ENCODE results near the gene ANXA2R. TPM values are rescaled to one million over a fixed set of nuclear protein-coding genes. Genes with fewer than 3 reads are reported as not detected.

Gene ANXA2R
- total and polyA plus RNA-seq, 9 donors, result 1.1 to 2.7 (median 1.6) TPM

DNA sequence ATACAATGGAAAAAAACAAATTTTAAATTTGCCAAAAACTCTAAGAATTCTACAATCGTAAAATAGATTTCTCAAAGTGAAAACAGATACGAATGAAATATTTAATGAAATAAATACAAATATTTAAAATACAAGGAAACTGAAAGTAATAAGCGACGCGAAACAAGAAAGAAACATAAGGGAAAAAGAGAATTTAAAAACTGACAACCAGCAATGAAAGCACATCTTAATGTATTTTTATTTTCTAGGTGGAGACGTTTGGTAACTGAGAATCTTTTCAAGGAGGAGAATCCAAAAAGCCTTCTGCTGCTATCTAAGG, 1.0 kb downstream of the ANXA2R start:
- Histone ChIP-seq H3K36me3 (no peaks in the 10 kb centered on the region), H3K27ac (no peak overlapping the region), H3K4me1 (ENCODE audit: insufficient read depth) (no peaks in the 10 kb centered on the region), H3K9me3 (no peaks in the 10 kb centered on the region), H3K27me3 (no peaks in the 10 kb centered on the region), H3K4me3 (peak overlapping the region; percentile 61)
- DNase-seq, result no peak
- TF ChIP-seq POLR2A (IDR thresholded peaks at IDR 0.05), result no peak
- TF ChIP-seq EP300 (IDR thresholded peaks at IDR 0.05), result no peak
- TF ChIP-seq CTCF (IDR thresholded peaks at IDR 0.05), result no peak
- intact Hi-C loops (cut with DNase I), result loop anchor here in 2 of 4 donors (5.0 to 10.0 kb wide), 2 partner anchors 124 to 132 kb away; no protein-coding TSS in a partner anchor
- 75 to 92% (median 88%) methylated on average over 6 of the region's 6 CpGs for WGBS, 3 donors

GRCh38 chr5:43038496-43038989, 1.6 kb downstream of the ANXA2R start:
- 68 to 76% (median 76%) methylated on average over 17 of the region's 17 CpGs for WGBS, 3 donors
- Histone ChIP-seq H3K4me3 (peak overlapping the region; percentile 22), H3K9me3 (no peaks in the 10 kb centered on the region), H3K36me3 (no peaks in the 10 kb centered on the region), H3K27me3 (no peaks in the 10 kb centered on the region), H3K27ac (no peak overlapping the region), H3K4me1 (ENCODE audit: insufficient read depth) (no peaks in the 10 kb centered on the region)
- no peak for DNase-seq
- no peak for TF ChIP-seq EP300 (IDR thresholded peaks at IDR 0.05)
- TF ChIP-seq POLR2A (IDR thresholded peaks at IDR 0.05), result no peak
- no peak for TF ChIP-seq CTCF (IDR thresholded peaks at IDR 0.05)
- intact Hi-C loops (cut with DNase I), result loop anchor here in 2 of 4 donors (5.0 to 10.0 kb wide), 2 partner anchors 124 to 131 kb away; no protein-coding TSS in a partner anchor

- 36 to 43% (median 39%) methylated on average over 24 of the region's 24 CpGs for WGBS, 3 donors
- TF ChIP-seq EP300 (IDR thresholded peaks at IDR 0.05) (no peak), POLR2A (IDR thresholded peaks at IDR 0.05) (no peak)
- H3K9me3 ChIP-seq, result no peaks in the 10 kb centered on the region
- no peaks in the 10 kb centered on the region for H3K36me3 ChIP-seq
- no peak for DNase-seq
- H3K4me1 ChIP-seq (ENCODE audit: insufficient read depth), result no peaks in the 10 kb centered on the region
- no peaks in the 10 kb centered on the region for H3K27me3 ChIP-seq
- intact Hi-C loops (cut with DNase I), result loop anchor here in 2 of 4 donors (5.0 to 10.0 kb wide), 2 partner anchors 123 to 131 kb away; no protein-coding TSS in a partner anchor
- peak overlapping the region; percentile 22 for H3K4me3 ChIP-seq
- H3K27ac ChIP-seq, result no peak overlapping the region
Measured at GRCh38 chr5:43037636-43038495, 2.3 kb downstream of the ANXA2R start.

DNA sequence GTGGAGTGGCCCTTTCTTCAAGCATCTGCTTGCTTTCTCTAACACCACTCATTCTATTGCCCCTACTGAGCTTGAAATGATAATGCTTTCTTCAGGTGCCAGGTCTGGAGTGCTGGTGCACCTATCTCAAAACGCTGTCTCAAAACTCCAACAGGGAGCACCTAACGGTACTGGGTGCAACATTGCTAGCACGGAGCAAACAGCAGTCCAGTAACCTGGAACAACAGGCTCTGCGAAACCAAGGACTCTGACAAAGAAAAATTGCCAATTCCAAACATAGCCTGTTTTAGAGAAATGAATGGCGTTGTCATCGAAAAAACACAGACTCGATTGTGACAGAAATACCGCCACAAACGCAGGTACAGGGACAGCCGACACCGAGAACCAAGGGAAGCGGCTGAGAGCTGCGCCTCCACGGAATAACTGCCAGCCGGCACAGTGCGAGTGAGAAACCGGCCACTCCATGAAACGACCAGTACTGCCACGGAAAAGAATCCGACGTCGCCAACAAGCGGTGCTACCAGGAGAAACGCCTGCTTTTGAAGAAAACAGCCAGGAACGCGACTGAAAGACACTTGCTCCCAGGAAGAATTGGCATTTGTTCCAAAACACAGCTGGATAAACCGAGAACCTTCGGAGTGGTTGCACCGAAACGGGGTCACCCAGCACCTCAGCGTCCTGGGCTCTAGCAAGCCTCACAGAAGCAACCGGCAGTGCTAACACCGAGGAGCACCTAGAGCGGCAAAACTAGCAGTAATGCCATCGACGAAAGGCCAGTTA, 3.1 kb downstream of the ANXA2R start:
- Histone ChIP-seq H3K36me3 (no peaks in the 10 kb centered on the region), H3K27me3 (no peaks in the 10 kb centered on the region), H3K4me3 (no peak overlapping the region), H3K9me3 (no peaks in the 10 kb centered on the region), H3K27ac (no peak overlapping the region), H3K4me1 (ENCODE audit: insufficient read depth) (no peaks in the 10 kb centered on the region)
- 42 to 48% (median 45%) methylated on average over 36 of the region's 36 CpGs for WGBS, 3 donors
- TF ChIP-seq CTCF (IDR thresholded peaks at IDR 0.05) (no peak), POLR2A (IDR thresholded peaks at IDR 0.05) (no peak), EP300 (IDR thresholded peaks at IDR 0.05) (no peak)
- intact Hi-C loops (cut with DNase I), result loop anchor here in 2 of 4 donors (5.0 to 10.0 kb wide), 2 partner anchors 122 to 130 kb away; no protein-coding TSS in a partner anchor
- DNase-seq, result no peak

Measured in ovary (tissue), 9 donors.